GM23338 (cell line): ENCODE results near the gene LCOR. TPM values are rescaled to one million over a fixed set of nuclear protein-coding genes. Genes with fewer than 3 reads are reported as not detected.
"Not testable (repeated sequence)": the region's sequence is repeated elsewhere in the genome, so short reads cannot be mapped to it uniquely, and the experiment has no call there.

ENCODE experiments used
- ATAC-seq: fragments of 200-7000 bp; cut with Tn5 transposase; 3 replicates; pipeline ENCODE4 v1.9.1; 2020
- DNase-seq: peaks from one replicate; pipeline ENCODE4 v3.0.0-alpha.2; 2015; ENCODE audit warnings: low spot score
- H2AFZ ChIP-seq: fragments of 200-600 bp; sonication (generic); 2 replicates; pipeline ENCODE4 v1.8.0; 2016; ENCODE audit warnings: antibody characterized with exemption, mild to moderate bottlenecking, moderate library complexity
- H3F3A ChIP-seq: fragments of 200-600 bp; sonication (generic); replicated peaks from 2 replicates; pipeline ENCODE4 v1.8.0; 2017; ENCODE audit warnings: antibody characterized with exemption, mixed run types, low read depth
- H3K27ac ChIP-seq: fragments of 200-600 bp; sonication (generic); 2 replicates; pipeline ENCODE4 v1.6.1; 2016; ENCODE audit warnings: low read depth
- H3K27me3 ChIP-seq: fragments of 200-600 bp; sonication (generic); 2 replicates; pipeline ENCODE4 v1.8.0; 2016; ENCODE audit warnings: mild to moderate bottlenecking, mixed run types, moderate library complexity; ENCODE audit not compliant: insufficient read depth
- H3K36me3 ChIP-seq: fragments of 200-600 bp; sonication (generic); 2 replicates; pipeline ENCODE4 v1.8.0; 2016; ENCODE audit warnings: mild to moderate bottlenecking; ENCODE audit not compliant: insufficient read depth
- H3K4me1 ChIP-seq: fragments of 200-600 bp; sonication (generic); 2 replicates; pipeline ENCODE4 v1.8.0; 2016; ENCODE audit warnings: mild to moderate bottlenecking, moderate library complexity; ENCODE audit not compliant: insufficient read depth
- H3K4me2 ChIP-seq: fragments of 200-600 bp; sonication (generic); 2 replicates; pipeline ENCODE4 v1.7.1; 2017; ENCODE audit warnings: mixed run types
- H3K4me3 ChIP-seq: fragments of 200-600 bp; sonication (generic); 2 replicates; pipeline ENCODE4 v1.6.1; 2016; ENCODE audit warnings: mixed run types
- H3K79me2 ChIP-seq: fragments of 200-600 bp; sonication (generic); replicated peaks from 2 replicates; pipeline ENCODE4 v1.8.0; 2017; ENCODE audit warnings: mild to moderate bottlenecking; ENCODE audit not compliant: insufficient read depth
- H3K9me2 ChIP-seq: fragments of 200-600 bp; sonication (generic); 2 replicates; pipeline ENCODE4 v1.8.0; 2017; ENCODE audit not compliant: insufficient read depth
- H4K20me1 ChIP-seq: fragments of 200-600 bp; sonication (generic); replicated peaks from 2 replicates; pipeline ENCODE4 v1.8.0; 2017; ENCODE audit warnings: mild to moderate bottlenecking; ENCODE audit not compliant: insufficient read depth
- H3K27ac Mint-ChIP-seq: 2 replicates; pipeline ENCODE4 v1.8.0; 2020; ENCODE audit warnings: inconsistent platforms, mild to moderate bottlenecking, moderate library complexity, mixed read lengths
- H3K27me3 Mint-ChIP-seq: 3 replicates; pipeline ENCODE4 v1.8.0; 2022; ENCODE audit warnings: low read depth, mild to moderate bottlenecking, moderate library complexity, mixed read lengths, inconsistent platforms; ENCODE audit not compliant: insufficient read depth, poor library complexity
- H3K36me3 Mint-ChIP-seq: 3 replicates; pipeline ENCODE4 v1.8.0; 2021; ENCODE audit warnings: low read depth, mild to moderate bottlenecking, inconsistent platforms, moderate library complexity, mixed read lengths
- H3K4me1 Mint-ChIP-seq: 3 replicates; pipeline ENCODE4 v1.8.0; 2020; ENCODE audit warnings: mild to moderate bottlenecking, inconsistent platforms, mixed read lengths
- H3K4me3 Mint-ChIP-seq: 3 replicates; pipeline ENCODE4 v1.8.0; 2021; ENCODE audit warnings: moderate library complexity, mild to moderate bottlenecking, inconsistent platforms, mixed read lengths
- H3K9me3 Mint-ChIP-seq: 3 replicates; pipeline ENCODE4 v1.8.0; 2020; ENCODE audit warnings: moderate library complexity, mild to moderate bottlenecking, inconsistent platforms, mixed read lengths
- NANOG ChIP-seq: IDR thresholded peaks from 2 replicates; pipeline ENCODE4 v1.6.1; 2016; ENCODE audit warnings: antibody characterized with exemption, borderline replicate concordance
- POLR2AphosphoS5 ChIP-seq: IDR thresholded peaks from 2 replicates; pipeline ENCODE4 v1.6.1; 2016; ENCODE audit warnings: antibody characterized with exemption, low read depth
- polyA plus RNA-seq: library from polyadenylated mRNA; unstranded; fragments of >200 nt; fragmentation: Nextera tagmentation; extraction: Ambion mirVana; gene quantifications from 2 replicates; pipeline ENCODE4 v1.2.1, GENCODE V29; 2016
- total RNA-seq: library from RNA; depleted of rRNA; stranded (reverse); fragments of >200 nt; shearing (Covaris generic); gene quantifications from 2 replicates; pipeline ENCODE4 v1.2.3, GENCODE V29; 2014
- TF ChIP-seq, protein P1 (sequence below): IDR thresholded peaks from one replicate; pipeline ENCODE4 v1.6.1; 2018; ENCODE audit warnings: antibody characterized with exemption; ENCODE audit not compliant: unreplicated experiment
- TF ChIP-seq, protein P2 (sequence below): fragments of 250-450 bp; sonication (Bioruptor Pico); IDR thresholded peaks from 2 replicates; pipeline ENCODE4 v1.5.0; 2020; ENCODE audit warnings: mild to moderate bottlenecking, moderate library complexity

Gene LCOR
- total and polyA plus RNA-seq, 2 experiments from 2014 or later = 6.9 to 14.9 TPM

DNA sequence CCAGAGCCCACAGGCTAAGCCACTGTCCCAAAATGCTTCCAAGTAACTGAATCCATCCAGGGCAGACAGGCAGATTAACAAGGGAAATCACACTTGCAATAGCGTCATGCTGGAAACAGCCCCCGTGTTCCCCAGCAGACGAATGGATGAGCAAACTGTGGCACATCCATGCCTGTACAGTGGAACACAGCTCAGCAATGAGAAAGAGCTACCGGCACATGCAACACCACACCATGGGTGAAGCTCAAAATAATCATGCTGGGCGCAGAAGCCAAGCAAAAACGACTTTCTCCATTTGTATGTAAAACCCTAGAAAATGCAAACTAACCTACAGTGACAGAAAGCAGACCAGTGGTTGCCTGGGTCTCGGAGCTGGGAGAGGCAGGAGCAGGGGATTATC is 200.5 kb downstream of the LCOR start (continued):
- TF ChIP-seq, protein P1, sequence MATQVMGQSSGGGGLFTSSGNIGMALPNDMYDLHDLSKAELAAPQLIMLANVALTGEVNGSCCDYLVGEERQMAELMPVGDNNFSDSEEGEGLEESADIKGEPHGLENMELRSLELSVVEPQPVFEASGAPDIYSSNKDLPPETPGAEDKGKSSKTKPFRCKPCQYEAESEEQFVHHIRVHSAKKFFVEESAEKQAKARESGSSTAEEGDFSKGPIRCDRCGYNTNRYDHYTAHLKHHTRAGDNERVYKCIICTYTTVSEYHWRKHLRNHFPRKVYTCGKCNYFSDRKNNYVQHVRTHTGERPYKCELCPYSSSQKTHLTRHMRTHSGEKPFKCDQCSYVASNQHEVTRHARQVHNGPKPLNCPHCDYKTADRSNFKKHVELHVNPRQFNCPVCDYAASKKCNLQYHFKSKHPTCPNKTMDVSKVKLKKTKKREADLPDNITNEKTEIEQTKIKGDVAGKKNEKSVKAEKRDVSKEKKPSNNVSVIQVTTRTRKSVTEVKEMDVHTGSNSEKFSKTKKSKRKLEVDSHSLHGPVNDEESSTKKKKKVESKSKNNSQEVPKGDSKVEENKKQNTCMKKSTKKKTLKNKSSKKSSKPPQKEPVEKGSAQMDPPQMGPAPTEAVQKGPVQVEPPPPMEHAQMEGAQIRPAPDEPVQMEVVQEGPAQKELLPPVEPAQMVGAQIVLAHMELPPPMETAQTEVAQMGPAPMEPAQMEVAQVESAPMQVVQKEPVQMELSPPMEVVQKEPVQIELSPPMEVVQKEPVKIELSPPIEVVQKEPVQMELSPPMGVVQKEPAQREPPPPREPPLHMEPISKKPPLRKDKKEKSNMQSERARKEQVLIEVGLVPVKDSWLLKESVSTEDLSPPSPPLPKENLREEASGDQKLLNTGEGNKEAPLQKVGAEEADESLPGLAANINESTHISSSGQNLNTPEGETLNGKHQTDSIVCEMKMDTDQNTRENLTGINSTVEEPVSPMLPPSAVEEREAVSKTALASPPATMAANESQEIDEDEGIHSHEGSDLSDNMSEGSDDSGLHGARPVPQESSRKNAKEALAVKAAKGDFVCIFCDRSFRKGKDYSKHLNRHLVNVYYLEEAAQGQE = no peak

DNA sequence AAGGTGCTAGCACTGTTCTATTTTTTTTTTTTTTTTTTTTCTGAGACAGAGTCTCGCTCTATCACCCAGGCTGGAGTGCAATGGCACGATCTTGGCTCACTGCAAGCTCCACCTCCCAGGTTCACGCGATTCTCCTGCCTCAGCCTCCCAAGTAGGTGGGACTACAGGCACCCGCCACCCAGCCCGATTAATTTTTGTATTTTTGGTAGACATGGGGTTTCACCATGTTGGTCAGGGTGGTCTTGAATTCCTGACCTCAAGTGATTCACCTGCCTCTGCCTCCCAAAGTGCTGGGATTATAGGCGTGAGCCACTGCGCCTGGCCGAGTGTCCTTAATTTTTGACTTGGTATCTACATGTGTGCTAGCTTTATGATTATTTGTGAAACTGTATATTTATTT is 201.7 kb downstream of the LCOR start:
- H2AFZ ChIP-seq, H4K20me1 ChIP-seq, H3K4me2 ChIP-seq, ATAC-seq, DNase-seq, H3K4me3 Mint-ChIP-seq, H3K27ac ChIP-seq, H3K27me3 ChIP-seq, H3K79me2 ChIP-seq, H3F3A ChIP-seq, H3K9me2 ChIP-seq, H3K9me3 Mint-ChIP-seq, H3K4me3 ChIP-seq, H3K36me3 Mint-ChIP-seq, H3K36me3 ChIP-seq, H3K27ac Mint-ChIP-seq: not testable (repeated sequence)
- H3K4me1 ChIP-seq = peaks cover 17% of the 10 kb centered on the region
- H3K27me3 Mint-ChIP-seq = peaks cover 18% of the 10 kb centered on the region
- peaks cover 42% of the 10 kb centered on the region for H3K4me1 Mint-ChIP-seq

DNA sequence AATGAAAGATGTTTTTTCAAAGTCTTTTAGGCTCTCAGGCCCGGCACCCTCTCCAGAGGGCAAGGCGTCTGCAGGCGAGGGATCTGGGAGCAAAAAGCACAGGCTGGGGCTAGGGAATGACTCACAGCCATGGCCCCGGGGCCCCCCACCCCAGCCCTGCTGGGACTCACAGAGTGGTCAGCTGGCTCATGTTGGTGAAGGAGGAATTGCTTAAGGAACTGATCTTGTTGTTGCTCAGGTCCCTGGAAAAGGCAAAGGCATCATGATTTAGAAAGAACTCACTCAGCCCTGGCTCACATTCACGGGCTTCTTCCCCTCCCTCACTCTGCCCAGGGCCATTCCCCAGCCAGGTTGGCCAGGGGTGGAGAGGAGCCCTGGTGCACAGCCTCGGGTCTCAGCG is 202.2 kb downstream of the LCOR start:
- H3K27me3 ChIP-seq = no peaks in the 10 kb centered on the region
- Mint-ChIP-seq H3K4me3 (no peak overlapping the region), H3K27ac (no peak overlapping the region), H3K9me3 (no peaks in the 10 kb centered on the region), H3K27me3 (peaks cover 16% of the 10 kb centered on the region), H3K36me3 (no peaks in the 10 kb centered on the region; the same call in 2 of the 3 replicates), H3K4me1 (peaks cover 42% of the 10 kb centered on the region)
- no peaks in the 10 kb centered on the region for H3K79me2 ChIP-seq
- peaks cover 17% of the 10 kb centered on the region for H3K4me1 ChIP-seq
- DNase-seq (no peak), ATAC-seq (no peak)
- no peaks in the 10 kb centered on the region for H3F3A ChIP-seq
- H4K20me1 ChIP-seq = no peaks in the 10 kb centered on the region
- H3K36me3 ChIP-seq = no peaks in the 10 kb centered on the region
- no peak overlapping the region for H3K4me3 ChIP-seq
- no peak overlapping the region for H3K27ac ChIP-seq
- TF ChIP-seq POLR2AphosphoS5 = no peak
- TF ChIP-seq NANOG = no peak
- H2AFZ ChIP-seq = no peak overlapping the region
- H3K9me2 ChIP-seq = no peaks in the 10 kb centered on the region
- no peak overlapping the region for H3K4me2 ChIP-seq

DNA sequence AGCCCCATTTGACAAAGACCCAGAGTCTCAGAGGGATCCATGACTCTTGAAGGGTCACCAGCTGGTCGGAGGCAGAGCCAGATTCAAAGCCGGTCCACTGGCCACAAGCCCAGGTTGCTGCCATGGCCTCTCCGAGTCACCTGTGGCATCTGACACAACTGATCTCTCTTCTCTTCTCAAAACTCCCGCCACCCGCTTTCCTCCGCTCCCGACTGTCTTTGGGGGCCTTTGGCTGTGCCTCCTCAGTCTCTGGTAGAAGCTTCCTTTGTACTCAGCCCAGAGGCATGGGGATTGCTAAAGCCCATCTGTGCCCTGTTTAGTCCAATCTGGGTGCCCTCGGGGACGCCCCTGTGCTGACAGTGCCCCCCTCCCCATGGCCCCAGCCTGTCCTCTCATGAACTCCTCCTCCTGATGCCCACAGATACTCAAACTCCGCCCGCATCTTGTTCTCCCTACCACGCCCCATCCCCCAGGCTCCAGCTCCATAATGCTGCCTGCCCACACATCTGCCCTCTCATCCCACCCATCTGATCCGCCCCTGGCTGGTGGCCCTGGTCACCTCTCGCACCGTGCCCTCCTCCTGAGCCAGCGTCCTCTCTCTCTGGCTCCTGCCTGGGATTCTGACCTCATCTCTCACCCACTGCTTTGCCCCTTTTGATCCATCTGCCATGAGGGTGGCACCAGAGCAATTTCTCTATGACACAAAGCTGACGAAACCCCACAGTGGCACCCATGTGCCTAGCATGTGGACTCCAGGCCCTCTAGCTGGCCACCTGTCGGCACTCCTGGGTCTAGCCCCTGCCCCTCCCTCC is 203.1 kb downstream of the LCOR start:
- Histone ChIP-seq H3F3A (no peaks in the 10 kb centered on the region), H3K27ac (no peak overlapping the region), H3K4me1 (peaks cover 17% of the 10 kb centered on the region), H4K20me1 (no peaks in the 10 kb centered on the region), H3K79me2 (no peaks in the 10 kb centered on the region), H3K27me3 (no peaks in the 10 kb centered on the region), H2AFZ (no peak overlapping the region), H3K36me3 (no peaks in the 10 kb centered on the region), H3K4me2 (no peak overlapping the region), H3K9me2 (no peaks in the 10 kb centered on the region), H3K4me3 (no peak overlapping the region)
- Mint-ChIP-seq H3K4me3 (no peak overlapping the region), H3K27ac (no peak overlapping the region), H3K4me1 (peaks cover 42% of the 10 kb centered on the region), H3K9me3 (no peaks in the 10 kb centered on the region), H3K36me3 (no peaks in the 10 kb centered on the region; the same call in 2 of the 3 replicates), H3K27me3 (peaks cover 16% of the 10 kb centered on the region)
- ATAC-seq (no peak), DNase-seq (no peak)
- TF ChIP-seq, protein P2, sequence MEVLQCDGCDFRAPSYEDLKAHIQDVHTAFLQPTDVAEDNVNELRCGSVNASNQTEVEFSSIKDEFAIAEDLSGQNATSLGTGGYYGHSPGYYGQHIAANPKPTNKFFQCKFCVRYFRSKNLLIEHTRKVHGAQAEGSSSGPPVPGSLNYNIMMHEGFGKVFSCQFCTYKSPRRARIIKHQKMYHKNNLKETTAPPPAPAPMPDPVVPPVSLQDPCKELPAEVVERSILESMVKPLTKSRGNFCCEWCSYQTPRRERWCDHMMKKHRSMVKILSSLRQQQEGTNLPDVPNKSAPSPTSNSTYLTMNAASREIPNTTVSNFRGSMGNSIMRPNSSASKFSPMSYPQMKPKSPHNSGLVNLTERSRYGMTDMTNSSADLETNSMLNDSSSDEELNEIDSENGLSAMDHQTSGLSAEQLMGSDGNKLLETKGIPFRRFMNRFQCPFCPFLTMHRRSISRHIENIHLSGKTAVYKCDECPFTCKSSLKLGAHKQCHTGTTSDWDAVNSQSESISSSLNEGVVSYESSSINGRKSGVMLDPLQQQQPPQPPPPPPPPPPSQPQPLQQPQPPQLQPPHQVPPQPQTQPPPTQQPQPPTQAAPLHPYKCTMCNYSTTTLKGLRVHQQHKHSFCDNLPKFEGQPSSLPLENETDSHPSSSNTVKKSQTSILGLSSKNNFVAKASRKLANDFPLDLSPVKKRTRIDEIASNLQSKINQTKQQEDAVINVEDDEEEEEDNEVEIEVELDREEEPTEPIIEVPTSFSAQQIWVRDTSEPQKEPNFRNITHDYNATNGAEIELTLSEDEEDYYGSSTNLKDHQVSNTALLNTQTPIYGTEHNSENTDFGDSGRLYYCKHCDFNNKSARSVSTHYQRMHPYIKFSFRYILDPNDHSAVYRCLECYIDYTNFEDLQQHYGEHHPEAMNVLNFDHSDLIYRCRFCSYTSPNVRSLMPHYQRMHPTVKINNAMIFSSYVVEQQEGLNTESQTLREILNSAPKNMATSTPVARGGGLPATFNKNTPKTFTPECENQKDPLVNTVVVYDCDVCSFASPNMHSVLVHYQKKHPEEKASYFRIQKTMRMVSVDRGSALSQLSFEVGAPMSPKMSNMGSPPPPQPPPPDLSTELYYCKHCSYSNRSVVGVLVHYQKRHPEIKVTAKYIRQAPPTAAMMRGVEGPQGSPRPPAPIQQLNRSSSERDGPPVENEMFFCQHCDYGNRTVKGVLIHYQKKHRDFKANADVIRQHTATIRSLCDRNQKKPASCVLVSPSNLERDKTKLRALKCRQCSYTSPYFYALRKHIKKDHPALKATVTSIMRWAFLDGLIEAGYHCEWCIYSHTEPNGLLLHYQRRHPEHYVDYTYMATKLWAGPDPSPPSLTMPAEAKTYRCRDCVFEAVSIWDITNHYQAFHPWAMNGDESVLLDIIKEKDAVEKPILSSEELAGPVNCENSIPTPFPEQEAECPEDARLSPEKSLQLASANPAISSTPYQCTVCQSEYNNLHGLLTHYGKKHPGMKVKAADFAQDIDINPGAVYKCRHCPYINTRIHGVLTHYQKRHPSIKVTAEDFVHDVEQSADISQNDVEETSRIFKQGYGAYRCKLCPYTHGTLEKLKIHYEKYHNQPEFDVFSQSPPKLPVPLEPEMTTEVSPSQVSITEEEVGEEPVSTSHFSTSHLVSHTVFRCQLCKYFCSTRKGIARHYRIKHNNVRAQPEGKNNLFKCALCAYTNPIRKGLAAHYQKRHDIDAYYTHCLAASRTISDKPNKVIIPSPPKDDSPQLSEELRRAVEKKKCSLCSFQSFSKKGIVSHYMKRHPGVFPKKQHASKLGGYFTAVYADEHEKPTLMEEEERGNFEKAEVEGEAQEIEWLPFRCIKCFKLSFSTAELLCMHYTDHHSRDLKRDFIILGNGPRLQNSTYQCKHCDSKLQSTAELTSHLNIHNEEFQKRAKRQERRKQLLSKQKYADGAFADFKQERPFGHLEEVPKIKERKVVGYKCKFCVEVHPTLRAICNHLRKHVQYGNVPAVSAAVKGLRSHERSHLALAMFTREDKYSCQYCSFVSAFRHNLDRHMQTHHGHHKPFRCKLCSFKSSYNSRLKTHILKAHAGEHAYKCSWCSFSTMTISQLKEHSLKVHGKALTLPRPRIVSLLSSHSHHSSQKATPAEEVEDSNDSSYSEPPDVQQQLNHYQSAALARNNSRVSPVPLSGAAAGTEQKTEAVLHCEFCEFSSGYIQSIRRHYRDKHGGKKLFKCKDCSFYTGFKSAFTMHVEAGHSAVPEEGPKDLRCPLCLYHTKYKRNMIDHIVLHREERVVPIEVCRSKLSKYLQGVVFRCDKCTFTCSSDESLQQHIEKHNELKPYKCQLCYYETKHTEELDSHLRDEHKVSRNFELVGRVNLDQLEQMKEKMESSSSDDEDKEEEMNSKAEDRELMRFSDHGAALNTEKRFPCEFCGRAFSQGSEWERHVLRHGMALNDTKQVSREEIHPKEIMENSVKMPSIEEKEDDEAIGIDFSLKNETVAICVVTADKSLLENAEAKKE (CRISPR knock-in tag) = no peak
